Measurements from ENCODE around the gene CST8.
A peak's percentile ranks its signal among the peaks of the same experiment; 100 is the strongest.
"Not testable (repeated sequence)": the region's sequence is repeated elsewhere in the genome, so short reads cannot be mapped to it uniquely, and the experiment has no call there.

Gene CST8

GRCh38 chr20:23490817-23491216 is at the start of gene CST8:
CST8 (plus strand) TSS chr20:23491117; CDS start chr20:23491668, 551 bp downstream.
- no peak for DNase-seq (ENCODE audit: low spot score)

- peak; percentile 81 for DNase-seq (ENCODE audit: low spot score)
Observed at GRCh38 chr20:23441850-23442313, 49.0 kb upstream of the CST8 start.

GRCh38 chr20:23442436-23442835 is 48.5 kb upstream of the CST8 start:
- DNase-seq (ENCODE audit: low spot score), result no peak

- DNase-seq (ENCODE audit: low spot score), result no peak
Observed at GRCh38 chr20:23444859-23445258, 46.1 kb upstream of the CST8 start.

- peak; percentile 75 for DNase-seq (ENCODE audit: low spot score)
Observed at GRCh38 chr20:23445596-23446217, 45.2 kb upstream of the CST8 start.

- peak; percentile 26 for DNase-seq (ENCODE audit: low spot score)
Observed at GRCh38 chr20:23446505-23446904, 44.4 kb upstream of the CST8 start.

- no peak for DNase-seq (ENCODE audit: low spot score)
Observed at GRCh38 chr20:23448167-23448566, 42.8 kb upstream of the CST8 start.

GRCh38 chr20:23449421-23449820 is 41.5 kb upstream of the CST8 start:
- no peak for DNase-seq (ENCODE audit: low spot score)

- DNase-seq (ENCODE audit: low spot score), result no peak
Observed at GRCh38 chr20:23450877-23451276, 40.0 kb upstream of the CST8 start.

GRCh38 chr20:23451956-23452487 is 38.9 kb upstream of the CST8 start:
- DNase-seq (ENCODE audit: low spot score), result no peak

- no peak for DNase-seq (ENCODE audit: low spot score)
Observed at GRCh38 chr20:23452776-23453175, 38.1 kb upstream of the CST8 start, which contains the start of gene CST11. CST11 (minus strand) TSS chr20:23452876; CDS start chr20:23452811, 65 bp downstream.

- no peak for DNase-seq (ENCODE audit: low spot score)
Observed at GRCh38 chr20:23453549-23454543, 37.1 kb upstream of the CST8 start.

- DNase-seq (ENCODE audit: low spot score), result no peak
Observed at GRCh38 chr20:23454816-23455215, 36.1 kb upstream of the CST8 start.

- no peak for DNase-seq (ENCODE audit: low spot score)
Observed at GRCh38 chr20:23455639-23456038, 35.3 kb upstream of the CST8 start.

- no peak for DNase-seq (ENCODE audit: low spot score)
Observed at GRCh38 chr20:23456409-23456808, 34.5 kb upstream of the CST8 start.

- no peak for DNase-seq (ENCODE audit: low spot score)
Observed at GRCh38 chr20:23456873-23457272, 34.0 kb upstream of the CST8 start.

GRCh38 chr20:23459461-23460150 is 31.3 kb upstream of the CST8 start:
- no peak for DNase-seq (ENCODE audit: low spot score)

GRCh38 chr20:23461180-23461579 is 29.7 kb upstream of the CST8 start:
- no peak for DNase-seq (ENCODE audit: low spot score)

GRCh38 chr20:23466961-23467360 is 24.0 kb upstream of the CST8 start:
- not testable (repeated sequence) for DNase-seq (ENCODE audit: low spot score)

- DNase-seq (ENCODE audit: low spot score), result not testable (repeated sequence)
Observed at GRCh38 chr20:23472306-23472705, 18.6 kb upstream of the CST8 start.

GRCh38 chr20:23473293-23473692 is 17.6 kb upstream of the CST8 start:
- DNase-seq (ENCODE audit: low spot score), result not testable (repeated sequence)

GRCh38 chr20:23475395-23475794 is 15.5 kb upstream of the CST8 start:
- no peak for DNase-seq (ENCODE audit: low spot score)
